SH-SY5Y (cell line): ENCODE measurements around the gene SHROOM4.

ENCODE experiments used
- GATA2 ChIP-seq: IDR thresholded peaks from 2 replicates; pipeline ENCODE4 v1.6.1; 2011; ENCODE audit warnings: mild to moderate bottlenecking, low read depth, low read length
- GATA3 ChIP-seq: IDR thresholded peaks from 2 replicates; pipeline ENCODE4 v1.6.1; 2011; ENCODE audit warnings: low read depth, mild to moderate bottlenecking, low read length, moderate library complexity

SHROOM4 gene

GRCh38 chrX:50751091-50751490 lies 62.9 kb downstream of the SHROOM4 start:
- TF ChIP-seq GATA2 (no peak), GATA3 (no peak)

DNA sequence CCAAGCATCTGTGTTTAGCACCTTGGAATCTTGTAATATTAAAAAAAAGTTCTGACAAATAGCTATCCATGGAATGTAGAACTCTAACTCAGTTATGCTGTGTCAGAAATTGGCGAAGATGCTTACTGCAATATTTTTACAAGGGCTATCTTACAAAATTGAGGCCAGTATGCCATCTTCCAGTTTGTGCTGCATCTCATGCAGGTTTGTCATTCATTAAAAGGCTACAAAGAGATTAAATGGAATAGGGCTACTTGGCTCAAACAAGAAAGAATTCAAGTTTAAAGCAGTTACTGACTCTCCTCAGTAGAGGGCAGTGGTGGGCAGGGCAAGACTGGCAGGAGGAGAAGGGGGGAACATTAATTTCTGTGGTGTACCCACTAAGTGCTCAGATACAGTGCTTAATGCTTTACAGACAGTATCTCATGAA lies 66.5 kb downstream of the SHROOM4 start:
- TF ChIP-seq GATA2 = no peak
- no peak for TF ChIP-seq GATA3

DNA sequence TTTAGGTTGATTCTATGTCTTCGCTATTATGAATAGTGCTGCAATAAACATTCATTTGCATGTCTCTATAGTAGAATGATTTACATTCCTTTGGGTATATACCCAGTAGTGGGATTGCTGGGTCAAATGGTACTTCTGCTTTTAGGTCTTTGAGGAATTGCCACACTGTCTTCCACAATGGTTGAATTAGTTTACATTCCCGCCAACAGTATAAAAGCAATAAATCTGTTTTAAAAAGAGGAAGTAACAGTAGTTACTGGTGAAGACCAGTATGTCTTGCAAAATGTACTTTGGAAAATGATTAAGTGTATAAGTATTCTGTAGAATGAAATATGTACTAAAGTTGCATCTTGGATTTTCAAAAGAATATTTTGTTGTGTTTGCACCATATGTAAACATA lies 77.3 kb downstream of the SHROOM4 start:
- no peak for TF ChIP-seq GATA2

DNA sequence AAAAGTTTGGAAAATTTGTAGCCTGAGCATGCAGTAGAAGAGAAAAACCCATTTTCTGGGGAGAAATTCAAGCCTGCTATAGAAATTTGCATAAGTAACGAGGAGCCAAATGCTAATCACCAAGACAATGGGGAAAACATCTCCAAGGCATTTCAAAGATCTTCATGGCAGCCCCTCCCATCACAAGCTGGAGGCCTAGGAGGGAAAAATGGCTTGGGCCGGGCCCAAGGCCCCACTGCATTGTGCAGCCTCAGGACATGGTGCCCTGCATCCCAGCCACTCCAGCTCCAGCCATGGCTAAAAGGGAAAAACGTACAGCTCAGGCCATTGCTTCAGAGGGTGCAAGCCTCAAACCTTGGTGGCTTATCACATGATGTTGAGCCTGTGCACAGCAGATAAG lies 87.7 kb downstream of the SHROOM4 start:
- TF ChIP-seq GATA2 = no peak

DNA sequence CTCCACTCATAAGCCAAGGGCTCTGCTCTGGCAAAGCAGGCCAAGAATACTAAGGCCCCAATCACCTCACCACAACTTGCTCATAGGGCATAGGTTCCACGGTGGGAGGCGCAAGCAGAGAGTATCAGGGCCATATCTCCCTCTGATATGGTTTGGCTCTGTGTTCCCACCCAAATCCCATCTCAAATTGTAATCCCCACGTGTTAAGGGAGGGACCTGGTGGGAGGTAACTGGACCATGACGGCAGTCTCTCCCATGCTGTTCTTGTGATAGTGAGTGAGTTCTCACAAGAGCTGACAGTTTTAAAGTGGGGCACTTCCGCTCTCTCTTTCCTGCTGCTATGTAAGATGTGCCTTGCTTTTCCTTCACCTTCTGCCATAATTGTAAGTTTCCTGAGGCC lies 88.7 kb downstream of the SHROOM4 start:
- TF ChIP-seq GATA3 = no peak
- no peak for TF ChIP-seq GATA2

DNA sequence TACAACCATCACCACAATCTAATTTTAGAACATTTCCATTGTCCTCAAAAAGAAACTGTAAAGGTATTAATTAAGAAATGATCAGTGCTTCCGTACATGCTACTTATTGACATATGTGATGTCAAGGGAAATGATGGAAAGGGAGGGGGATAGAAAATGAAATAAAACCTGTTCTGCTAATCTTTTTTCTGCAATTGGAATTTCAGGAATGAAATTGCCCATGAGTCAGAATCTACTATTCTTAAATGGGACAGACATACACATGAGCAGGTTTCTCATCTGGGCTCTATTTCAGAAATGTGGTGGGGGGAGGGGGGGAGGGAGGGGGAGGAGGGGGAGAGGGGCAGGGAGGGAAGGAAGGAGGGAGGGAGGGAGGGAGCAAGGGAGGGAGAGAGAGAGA lies 91.0 kb downstream of the SHROOM4 start:
- TF ChIP-seq GATA3 (no peak), GATA2 (no peak)

DNA sequence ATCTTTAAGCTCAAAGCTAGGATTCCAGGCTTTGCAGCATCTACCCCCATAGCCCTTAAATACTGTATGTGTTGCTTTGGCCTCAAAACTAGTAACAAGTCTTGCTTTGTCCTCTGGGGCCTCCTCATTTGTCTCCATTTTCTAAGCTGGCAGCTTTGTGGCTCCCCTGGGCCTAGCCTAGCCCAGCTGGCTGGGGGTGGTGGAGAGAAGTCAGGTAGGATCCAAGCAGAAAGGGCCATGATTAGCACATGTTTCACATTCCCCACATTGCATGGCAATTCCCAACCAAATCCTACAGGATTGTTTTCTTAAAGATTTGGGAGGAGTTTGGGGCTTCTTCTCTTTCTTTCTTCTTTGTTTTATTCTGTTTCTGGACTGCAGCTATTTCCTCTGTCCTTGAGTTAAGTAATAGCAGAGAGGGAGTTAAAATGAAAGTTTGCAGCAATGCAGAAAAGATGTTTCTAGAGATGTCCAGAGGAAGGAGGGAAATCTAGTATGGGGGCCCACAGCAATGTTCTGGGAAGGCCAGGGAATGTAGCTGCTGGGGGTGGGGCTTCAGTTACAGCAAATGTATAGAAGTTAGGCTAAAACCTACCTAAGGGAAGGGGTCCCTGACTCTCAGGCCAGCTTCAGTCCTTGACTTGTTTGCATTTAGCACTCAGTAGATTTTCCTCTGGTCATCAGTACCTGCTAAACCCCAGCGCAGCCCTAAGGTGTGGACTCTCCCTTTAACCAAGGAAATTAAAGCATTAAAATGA lies 92.1 kb downstream of the SHROOM4 start:
- TF ChIP-seq GATA3 (no peak), GATA2 (no peak)

DNA sequence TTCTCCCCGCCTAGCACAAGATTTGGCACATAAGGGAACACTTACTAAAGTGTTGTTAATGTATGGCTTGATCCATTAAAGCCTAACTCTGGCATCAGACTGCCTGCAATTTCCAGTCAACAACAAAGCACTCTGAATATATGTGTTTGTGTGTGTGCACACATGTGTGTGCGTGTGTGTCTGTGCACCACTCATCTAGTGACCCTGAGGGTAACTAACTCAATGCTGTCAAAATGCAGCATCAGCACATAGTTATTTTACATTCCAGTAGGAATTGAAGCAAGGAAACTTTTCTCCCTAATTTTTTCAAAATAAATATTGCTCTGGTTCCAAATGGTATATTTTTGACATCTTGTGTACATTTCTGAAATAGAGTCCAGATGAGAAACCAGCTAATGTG lies 94.4 kb downstream of the SHROOM4 start:
- TF ChIP-seq GATA3 = no peak
- no peak for TF ChIP-seq GATA2

- TF ChIP-seq GATA2 (no peak), GATA3 (no peak)
Observed at GRCh38 chrX:50718776-50719175, 95.2 kb downstream of the SHROOM4 start.

- no peak for TF ChIP-seq GATA2
- TF ChIP-seq GATA3 = no peak
Observed at GRCh38 chrX:50716706-50717105, 97.3 kb downstream of the SHROOM4 start.

DNA sequence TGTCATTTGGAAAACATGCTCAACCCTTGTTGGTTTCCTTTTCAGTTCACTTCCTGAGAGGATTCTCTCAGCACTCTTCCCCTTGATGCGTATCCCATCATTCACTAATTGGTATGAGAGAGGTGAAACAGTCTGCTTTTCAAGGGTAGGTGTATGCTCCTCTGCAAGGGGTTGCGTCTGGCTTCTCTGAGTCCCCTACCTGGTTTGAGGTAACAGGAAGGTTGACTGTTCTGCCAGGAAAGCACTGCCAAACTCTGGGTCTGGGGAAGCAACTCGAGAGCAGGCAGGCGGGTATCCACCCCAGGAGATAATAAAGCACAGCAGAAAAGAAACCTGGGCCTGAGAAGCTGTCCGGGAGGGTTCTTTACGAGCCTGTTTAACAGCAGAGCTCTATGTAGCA lies 101.2 kb downstream of the SHROOM4 start:
- TF ChIP-seq GATA3 = no peak
- no peak for TF ChIP-seq GATA2

DNA sequence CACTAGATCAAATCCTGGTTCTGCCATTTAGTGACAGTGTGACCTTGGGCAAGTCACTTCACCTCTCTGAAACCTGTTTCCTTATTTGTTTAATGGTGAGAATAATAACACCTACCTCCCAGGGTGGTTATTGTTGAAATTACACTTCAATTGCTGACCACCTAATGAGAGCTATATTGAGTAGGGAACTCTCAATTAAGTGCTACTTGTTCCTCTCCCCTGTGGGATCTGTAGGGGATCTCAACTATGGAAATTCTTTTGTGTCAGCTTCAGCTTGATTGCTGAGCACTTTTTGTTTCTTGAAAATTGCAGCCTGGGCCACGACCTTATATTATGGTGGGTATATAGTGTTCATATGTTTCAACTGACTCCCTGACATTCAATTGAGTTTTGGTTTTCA lies 102.1 kb downstream of the SHROOM4 start:
- TF ChIP-seq GATA3 (no peak), GATA2 (no peak)

- no peak for TF ChIP-seq GATA2
- no peak for TF ChIP-seq GATA3
Observed at GRCh38 chrX:50707955-50708699, 105.9 kb downstream of the SHROOM4 start.

DNA sequence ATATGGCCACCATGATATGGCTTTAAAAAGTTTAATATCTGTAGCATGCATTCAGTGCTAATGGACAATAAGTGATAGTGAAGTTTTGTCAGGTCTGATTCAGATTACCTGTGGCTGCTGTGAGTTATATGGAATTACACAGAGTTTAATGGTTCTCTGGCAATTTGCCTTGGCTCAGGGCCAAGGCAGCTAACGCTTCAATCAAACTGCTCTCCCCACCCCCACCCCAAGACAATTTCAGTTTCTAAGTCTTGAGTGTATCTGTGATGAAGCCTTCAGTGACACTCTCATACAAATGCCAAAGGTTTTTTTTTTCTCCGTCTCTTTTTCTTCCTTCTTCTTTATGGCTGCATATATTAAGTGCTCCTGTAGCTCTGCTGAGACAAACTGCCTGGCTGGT lies 106.6 kb downstream of the SHROOM4 start:
- TF ChIP-seq GATA2 (no peak), GATA3 (no peak)

DNA sequence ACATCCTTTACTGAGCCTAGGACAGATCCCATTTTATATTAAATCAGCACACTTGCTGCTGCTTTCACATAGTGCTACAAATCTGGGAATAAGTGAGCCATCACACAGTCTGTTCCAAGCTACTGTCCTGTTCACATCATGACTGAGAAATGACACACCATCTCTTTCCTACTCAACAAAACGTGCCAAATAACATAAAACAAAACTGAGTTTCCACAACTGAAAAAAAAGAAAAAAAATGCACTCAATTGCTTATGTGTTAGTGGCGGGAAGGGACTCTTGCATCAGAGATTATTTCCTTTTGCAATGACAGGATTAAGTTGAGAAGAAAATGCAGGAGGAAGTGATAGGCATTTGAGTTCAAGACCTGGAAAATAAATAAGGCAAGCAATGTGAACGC lies 109.0 kb downstream of the SHROOM4 start:
- TF ChIP-seq GATA3 (no peak), GATA2 (no peak)

GRCh38 chrX:50704360-50704759 lies 109.6 kb downstream of the SHROOM4 start:
- no peak for TF ChIP-seq GATA3
- no peak for TF ChIP-seq GATA2
